Fibroblast of lung (primary cell): ENCODE measurements around the gene GLG1. TPM values are rescaled to one million over a fixed set of nuclear protein-coding genes. Genes with fewer than 3 reads are reported as not detected.
A peak's percentile ranks its signal among the peaks of the same experiment; 100 is the strongest.

Source experiments
- DNase-seq, 2 donors: peaks; one replicate each; pipeline versions ENCODE4 v3.0.0 to v3.0.0-alpha.2; 2010; ENCODE audit warnings: low read depth in 2 of 2
- H2AFZ ChIP-seq: 2 replicates; pipeline ENCODE4 v1.5.1; 2012; ENCODE audit warnings: low read length, control low read depth, inconsistent platforms
- H3K27ac ChIP-seq: 2 replicates; pipeline ENCODE4 v1.5.1; 2011; ENCODE audit warnings: low read length, control low read depth; ENCODE audit not compliant: insufficient read depth
- H3K27me3 ChIP-seq: 2 replicates; pipeline ENCODE4 v1.5.1; 2011; ENCODE audit warnings: mild to moderate bottlenecking, low read length; ENCODE audit not compliant: control insufficient read depth, insufficient read depth
- H3K36me3 ChIP-seq: 2 replicates; pipeline ENCODE4 v1.5.1; 2011; ENCODE audit warnings: low read length; ENCODE audit not compliant: control insufficient read depth, insufficient read depth
- H3K4me1 ChIP-seq: 2 replicates; pipeline ENCODE4 v1.5.1; 2011; ENCODE audit warnings: low read length; ENCODE audit not compliant: control insufficient read depth, insufficient read depth; ENCODE audit errors: extremely low read depth
- H3K4me2 ChIP-seq: 2 replicates; pipeline ENCODE4 v1.5.1; 2011; ENCODE audit warnings: low read length, control low read depth; ENCODE audit not compliant: insufficient read depth; ENCODE audit errors: extremely low read depth
- H3K4me3 ChIP-seq, 4 experiments: fragments of 200-600 bp in 1 of 4; sonication (generic) in 1 of 4; replicated peaks in 1 of 4; 2 replicates each; pipeline ENCODE4 v1.5.1; 2011 to 2016; ENCODE audit warnings: low read length in 4 of 4, low read depth in 3 of 4, mild to moderate bottlenecking in 3 of 4, control low read depth in 2 of 4, inconsistent platforms in 1 of 4, mixed read lengths in 1 of 4; ENCODE audit not compliant: insufficient read depth in 1 of 4; ENCODE audit errors: control extremely low read depth in 1 of 4
- H3K79me2 ChIP-seq: 2 replicates; pipeline ENCODE4 v1.5.1; 2012; ENCODE audit warnings: mild to moderate bottlenecking, low read length, inconsistent platforms; ENCODE audit not compliant: control insufficient read depth, insufficient read depth
- H3K9ac ChIP-seq: 2 replicates; pipeline ENCODE4 v1.5.1; 2011; ENCODE audit warnings: mild to moderate bottlenecking, low read length, control low read depth; ENCODE audit not compliant: insufficient read depth
- H3K9me3 ChIP-seq: 2 replicates; pipeline ENCODE4 v1.5.1; 2012; ENCODE audit warnings: low read depth, low read length; ENCODE audit not compliant: control insufficient read depth, insufficient read depth
- H4K20me1 ChIP-seq: 2 replicates; pipeline ENCODE4 v1.5.1; 2011; ENCODE audit warnings: low read length; ENCODE audit not compliant: control insufficient read depth, insufficient read depth; ENCODE audit errors: extremely low read depth
- EZH2 ChIP-seq: IDR thresholded peaks from 2 replicates; pipeline ENCODE4 v1.5.1; 2012; ENCODE audit warnings: low read length, control low read depth, mild to moderate bottlenecking; ENCODE audit errors: missing control alignments
- polyA plus RNA-seq, 2 donors: library from polyadenylated mRNA; depleted of rRNA in 1 of 2; stranded (reverse) in 1 of 2; unstranded in 1 of 2; fragments of >200 nt; gene quantifications; 2 replicates each; pipeline ENCODE4 v1.2.1, GENCODE V29; 2011 to 2012; ENCODE audit warnings: missing spikeins in 1 of 2
- total RNA-seq: library from RNA; depleted of rRNA; stranded (reverse); fragments of >200 nt; gene quantifications from 2 replicates; pipeline ENCODE4 v1.2.1, GENCODE V29; 2014
- TF ChIP-seq, protein P1 (sequence below), 2 donors: IDR thresholded peaks in 1 of 2; conservative IDR thresholded peaks in 1 of 2; 1 replicate in 1 of 2; 2 replicates in 1 of 2; pipeline ENCODE4 v1.5.1; 2011 to 2012; ENCODE audit warnings: low read length in 2 of 2, control low read depth in 1 of 2, inconsistent platforms in 1 of 2, low read depth in 1 of 2, mild to moderate bottlenecking in 1 of 2

The GLG1 gene
- total and polyA plus RNA-seq, 2 donors (not counting 1 experiment from before 2014, with no cell fraction given) = 138 to 150 TPM

- TF ChIP-seq, protein P1, sequence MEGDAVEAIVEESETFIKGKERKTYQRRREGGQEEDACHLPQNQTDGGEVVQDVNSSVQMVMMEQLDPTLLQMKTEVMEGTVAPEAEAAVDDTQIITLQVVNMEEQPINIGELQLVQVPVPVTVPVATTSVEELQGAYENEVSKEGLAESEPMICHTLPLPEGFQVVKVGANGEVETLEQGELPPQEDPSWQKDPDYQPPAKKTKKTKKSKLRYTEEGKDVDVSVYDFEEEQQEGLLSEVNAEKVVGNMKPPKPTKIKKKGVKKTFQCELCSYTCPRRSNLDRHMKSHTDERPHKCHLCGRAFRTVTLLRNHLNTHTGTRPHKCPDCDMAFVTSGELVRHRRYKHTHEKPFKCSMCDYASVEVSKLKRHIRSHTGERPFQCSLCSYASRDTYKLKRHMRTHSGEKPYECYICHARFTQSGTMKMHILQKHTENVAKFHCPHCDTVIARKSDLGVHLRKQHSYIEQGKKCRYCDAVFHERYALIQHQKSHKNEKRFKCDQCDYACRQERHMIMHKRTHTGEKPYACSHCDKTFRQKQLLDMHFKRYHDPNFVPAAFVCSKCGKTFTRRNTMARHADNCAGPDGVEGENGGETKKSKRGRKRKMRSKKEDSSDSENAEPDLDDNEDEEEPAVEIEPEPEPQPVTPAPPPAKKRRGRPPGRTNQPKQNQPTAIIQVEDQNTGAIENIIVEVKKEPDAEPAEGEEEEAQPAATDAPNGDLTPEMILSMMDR (conservative IDR thresholded peaks at IDR 0.05 in 1 of 2, IDR thresholded peaks at IDR 0.05 in 1 of 2; ENCODE audit: low read depth in 1 of 2, low read length in 2 of 2) = no peak
- Histone ChIP-seq H4K20me1 (no peaks in the 10 kb centered on the region), H3K9me3 (no peaks in the 10 kb centered on the region), H3K27me3 (no peaks in the 10 kb centered on the region), H3K4me1 (no peaks in the 10 kb centered on the region), H3K79me2 (no peaks in the 10 kb centered on the region), H3K27ac (no peak overlapping the region), H3K4me3 (no peak overlapping the region), H3K36me3 (peaks cover 17% of the 10 kb centered on the region), H2AFZ (no peak overlapping the region), H3K4me2 (no peak overlapping the region), H3K9ac (no peak overlapping the region)
- peak in 1 of 2 donors; percentile 65 for DNase-seq
Measured at GRCh38 chr16:74462361-74462760, 144.6 kb downstream of the GLG1 start.

- no peak overlapping the region for H3K27ac ChIP-seq
Measured at GRCh38 chr16:74461826-74462225, 145.1 kb downstream of the GLG1 start.

DNA sequence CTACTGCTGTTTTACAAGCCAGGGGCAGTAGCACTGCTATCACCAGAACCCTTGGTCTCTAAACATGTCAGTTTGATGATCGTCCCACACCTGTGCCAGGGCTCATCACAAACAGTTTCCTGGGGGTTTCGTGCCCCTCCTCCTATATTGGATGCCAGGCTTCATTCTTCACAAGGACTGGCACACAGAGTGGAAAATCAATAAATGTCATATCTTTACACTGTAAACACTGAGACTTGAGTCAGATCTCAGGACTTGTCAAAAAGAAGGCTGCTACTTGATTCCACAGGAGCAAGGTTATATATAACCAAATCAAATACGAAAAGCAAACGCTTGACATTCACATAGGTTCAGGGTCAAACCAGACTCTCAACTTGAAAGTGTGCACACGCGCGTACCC lies 146.4 kb downstream of the GLG1 start:
- no peaks in the 10 kb centered on the region for H3K4me1 ChIP-seq
- H3K36me3 ChIP-seq = peaks cover 17% of the 10 kb centered on the region
- H3K79me2 ChIP-seq = no peaks in the 10 kb centered on the region
- TF ChIP-seq EZH2 = no peak
- TF ChIP-seq, protein P1 (conservative IDR thresholded peaks at IDR 0.05 in 1 of 2, IDR thresholded peaks at IDR 0.05 in 1 of 2; ENCODE audit: low read depth in 1 of 2, low read length in 2 of 2) = no peak
- H4K20me1 ChIP-seq = no peaks in the 10 kb centered on the region
- H2AFZ ChIP-seq = no peak overlapping the region
- no peaks in the 10 kb centered on the region for H3K9me3 ChIP-seq
- no peaks in the 10 kb centered on the region for H3K27me3 ChIP-seq
- no peak overlapping the region for H3K27ac ChIP-seq
- no peak overlapping the region for H3K4me3 ChIP-seq
- H3K9ac ChIP-seq = no peak overlapping the region
- H3K4me2 ChIP-seq = no peak overlapping the region
- DNase-seq = no peak

More at GRCh38 chr16:74461826-74462225, 145.1 kb downstream of the GLG1 start:
- DNase-seq = peak in 1 of 2 donors; percentile 78
- TF ChIP-seq, protein P1 (conservative IDR thresholded peaks at IDR 0.05 in 1 of 2, IDR thresholded peaks at IDR 0.05 in 1 of 2; ENCODE audit: low read depth in 1 of 2, low read length in 2 of 2) = no peak
- TF ChIP-seq EZH2 = no peak
- Histone ChIP-seq H3K27me3 (no peaks in the 10 kb centered on the region), H4K20me1 (no peaks in the 10 kb centered on the region), H3K4me2 (no peak overlapping the region), H3K9ac (no peak overlapping the region), H3K4me3 (no peak overlapping the region), H3K9me3 (no peaks in the 10 kb centered on the region), H3K36me3 (peaks cover 17% of the 10 kb centered on the region), H3K4me1 (no peaks in the 10 kb centered on the region), H2AFZ (no peak overlapping the region), H3K79me2 (no peaks in the 10 kb centered on the region)
